GM12878 (cell line): Measurements from ENCODE around the gene ENO2. TPM values are rescaled to one million over a fixed set of nuclear protein-coding genes. Genes with fewer than 3 reads are reported as not detected.
"Not testable (repeated sequence)": the region's sequence is repeated elsewhere in the genome, so short reads cannot be mapped to it uniquely, and the experiment has no call there.

Experiments used
- ATAC-seq: fragments of 200-7000 bp; cut with Tn5 transposase; 3 replicates; pipeline ENCODE4 v1.9.1; 2020; ENCODE audit warnings: mild to moderate bottlenecking, moderate library complexity
- BruUV-seq: library from RNA; stranded (reverse); fragments of 400-500 nt; replicated peaks from 2 replicates; lab custom pipeline; 2021; lab: Mats Ljungman, UMichigan
- CTCF ChIA-PET: fragments of 300-600 bp; sonication (Branson Sonifier 250); formaldehyde crosslinking; extraction: SDS; loops from one replicate; lab custom pipeline; 2021; ENCODE audit warnings: inconsistent platforms; lab: Yijun Ruan, JAX
- POLR2A ChIA-PET: fragments of 350-600 bp; formaldehyde crosslinking; extraction: SDS; loops from one replicate; lab custom pipeline; 2021; ENCODE audit warnings: inconsistent platforms; lab: Charles Lee
- RAD21 ChIA-PET: fragments of 300-600 bp; sonication (Branson Sonifier 250); formaldehyde crosslinking; loops from one replicate; lab custom pipeline; 2023; ENCODE audit warnings: antibody characterized with exemption; ENCODE audit not compliant: unreplicated experiment; lab: Charles Lee
- SMC1A ChIA-PET: fragments of 300-600 bp; sonication (Branson Sonifier 250); formaldehyde crosslinking; loops from one replicate; lab custom pipeline; 2023; ENCODE audit not compliant: unreplicated experiment, uncharacterized antibody; lab: Charles Lee
- DNase-seq: peaks from one replicate; pipeline ENCODE4 v3.0.0-alpha.2; 2011; ENCODE audit warnings: low read depth, low spot score
- FAIRE-seq: peaks from 3 replicates; lab custom pipeline; 2011; peaks lifted over from hg19 to GRCh38; lab: Jason Lieb, UNC
- H2AFZ ChIP-seq: 2 replicates; pipeline ENCODE4 v1.6.0; 2011; ENCODE audit warnings: low read depth, low read length, control low read depth; ENCODE audit not compliant: control insufficient read depth
- H3K27ac ChIP-seq: 2 replicates; pipeline ENCODE4 v1.5.1; 2011; ENCODE audit warnings: control low read depth; ENCODE audit not compliant: control insufficient read depth, insufficient read depth
- H3K27me3 ChIP-seq, 2 experiments: replicated peaks in 1 of 2; 2 replicates each; pipeline versions ENCODE4 v1.6.0 to v1.6.1; 2011; ENCODE audit warnings: low read length in 1 of 2; ENCODE audit not compliant: control insufficient read depth in 2 of 2, insufficient read depth in 2 of 2
- H3K36me3 ChIP-seq, 2 experiments: 2 replicates each; pipeline ENCODE4 v1.5.1; 2011; ENCODE audit warnings: low read length in 1 of 2; ENCODE audit not compliant: control insufficient read depth in 2 of 2, insufficient read depth in 2 of 2
- H3K4me1 ChIP-seq: 2 replicates; pipeline ENCODE4 v1.6.1; 2011; ENCODE audit warnings: mild to moderate bottlenecking, low read length, moderate library complexity, mixed read lengths; ENCODE audit not compliant: control insufficient read depth, insufficient read depth
- H3K4me2 ChIP-seq: 2 replicates; pipeline ENCODE4 v1.6.0; 2011; ENCODE audit warnings: control low read depth; ENCODE audit not compliant: control insufficient read depth, insufficient read depth
- H3K4me3 ChIP-seq: fragments of 200-600 bp; sonication (generic); 2 replicates; pipeline ENCODE4 v1.5.1; 2016
- H3K79me2 ChIP-seq: 2 replicates; pipeline ENCODE4 v1.6.0; 2011; ENCODE audit warnings: low read length; ENCODE audit not compliant: control insufficient read depth, insufficient read depth
- H3K9ac ChIP-seq: 2 replicates; pipeline ENCODE4 v1.8.0; 2011; ENCODE audit warnings: low read length, control low read depth, mixed read lengths; ENCODE audit not compliant: control insufficient read depth, insufficient read depth
- H3K9me3 ChIP-seq: replicated peaks from 3 replicates; pipeline ENCODE4 v1.5.1; 2011; ENCODE audit warnings: mild to moderate bottlenecking, low read length; ENCODE audit not compliant: control insufficient read depth, insufficient read depth
- H4K20me1 ChIP-seq: 2 replicates; pipeline ENCODE4 v1.6.0; 2011; ENCODE audit not compliant: control insufficient read depth, insufficient read depth
- GATAD2B ChIP-seq: fragments of 450-650 bp; conservative IDR thresholded peaks from 2 replicates; pipeline ENCODE4 v1.6.1; 2017; ENCODE audit warnings: low read depth, mild to moderate bottlenecking, moderate library complexity
- NBN ChIP-seq: fragments of 450-650 bp; IDR thresholded peaks from 2 replicates; pipeline ENCODE4 v1.6.1; 2016
- WGBS: methylation state at CpG from one replicate; pipeline ENCODE4 v1.1.6; 2016; ENCODE audit warnings: low lambda C conversion rate; ENCODE audit not compliant: insufficient replicate concordance, insufficient coverage; ENCODE audit errors: missing lambda C conversion rate; 5-methylcytosine and 5-hydroxymethylcytosine counted together
- in situ Hi-C: fragments of 300-500 bp; cut with MboI; formaldehyde crosslinking; loops from 9 replicates; pipeline ENCODE4 v1.14.3; 2018; ENCODE audit warnings: mixed read lengths
- intact Hi-C: fragments of 100-400 bp; cut with micrococcal nuclease; formaldehyde crosslinking; loops from one replicate; pipeline ENCODE4 v1.14.2; 2022; ENCODE audit not compliant: unreplicated experiment
- polyA plus RNA-seq, 11 experiments: library from polyadenylated mRNA; depleted of rRNA in 4 of 11; unstranded in 6 of 11; stranded (reverse) in 5 of 11; fragments of >200 nt; fragmentation: Nextera tagmentation in 4 of 11; fragmentation: Illumina TruSeq in 1 of 11; extraction: Ambion mirVana in 4 of 11; extraction: Trizol in 1 of 11; gene quantifications; 1 replicate in 1 of 11; 2 replicates in 10 of 11; pipeline versions ENCODE4 v1.2.1 to v1.2.3, GENCODE V29; 2011 to 2016; ENCODE audit warnings: inconsistent platforms in 2 of 11, missing spikeins in 2 of 11, low read depth in 1 of 11
- total RNA-seq, 4 experiments: library from RNA; depleted of rRNA in 3 of 4; stranded (reverse); fragments of >200 nt in 3 of 4; fragmentation: Illumina TruSeq in 1 of 4; extraction: Trizol in 1 of 4; gene quantifications; 2 replicates each; pipeline versions ENCODE4 v1.2.1 to v1.2.3, GENCODE V29; 2013 to 2021

ENO2 gene
- total and polyA plus RNA-seq, 10 of the 15 experiments (the other 5 are each of a cell fraction or from before 2014, with no cell fraction given) = 24.8 to 196 (median 43.1) TPM

GRCh38 chr12:6891646-6892001 is 22.8 kb upstream of the ENO2 start:
- in situ Hi-C loops = no loop called here
- H3K4me1 ChIP-seq = peaks cover 12% of the 10 kb centered on the region
- peak overlapping the region; percentile 88 for H3K9ac ChIP-seq
- H3K27ac ChIP-seq = peak overlapping the region; percentile 97
- H3K79me2 ChIP-seq = no peaks in the 10 kb centered on the region
- TF ChIP-seq NBN (0 out of 2 replicates have a peak, but pooled peaks have one; percentile 33), GATAD2B (no peak)
- H3K4me2 ChIP-seq = peak overlapping the region; percentile 72
- BruUV-seq = TSS peak; percentile 90
- FAIRE-seq (no peak), ATAC-seq (peak; percentile 39), DNase-seq (no peak)
- H3K4me3 ChIP-seq = peak overlapping the region; percentile 64
- no peaks in the 10 kb centered on the region for H3K9me3 ChIP-seq
- ChIA-PET RAD21 (interaction anchor here (0.8 to 2.3 kb wide), 13 partner anchors 19 to 218 kb away, joined by 3 to 37 read pairs (median 3); partner anchors contain the start of genes C1RL, CDCA3, ENO2 and RNU7-1), SMC1A (interaction anchor here (0.7 to 2.8 kb wide), 15 partner anchors 10 to 139 kb away, joined by 3 to 41 read pairs (median 4); partner anchors contain the start of genes CDCA3, ENO2, MLF2 and SPSB2), POLR2A (interaction anchor here (0.6 to 2.1 kb wide), 15 partner anchors 10 to 259 kb away, joined by 3 to 30 read pairs (median 4); partner anchors contain the start of genes C12orf57, CDCA3, COPS7A and ENO2), CTCF (interaction anchor here (0.9 to 6.1 kb wide), 21 partner anchors 10 to 221 kb away, joined by 3 to 121 read pairs (median 6); partner anchors contain the start of genes C12orf57, CDCA3, LRRC23 and MLF2)
- 60% methylated on average over 5 of the region's 5 CpGs for WGBS
- no peaks in the 10 kb centered on the region for H4K20me1 ChIP-seq
- intact Hi-C loops = loop anchor here (1.0 kb wide), 4 partner anchors 13 to 39 kb away; partner anchors contain the start of genes LRRC23, SPSB2 and USP5
- H2AFZ ChIP-seq = peak overlapping the region; percentile 63
- H3K27me3 ChIP-seq = no peaks in the 10 kb centered on the region
- H3K36me3 ChIP-seq = no peaks in the 10 kb centered on the region

DNA sequence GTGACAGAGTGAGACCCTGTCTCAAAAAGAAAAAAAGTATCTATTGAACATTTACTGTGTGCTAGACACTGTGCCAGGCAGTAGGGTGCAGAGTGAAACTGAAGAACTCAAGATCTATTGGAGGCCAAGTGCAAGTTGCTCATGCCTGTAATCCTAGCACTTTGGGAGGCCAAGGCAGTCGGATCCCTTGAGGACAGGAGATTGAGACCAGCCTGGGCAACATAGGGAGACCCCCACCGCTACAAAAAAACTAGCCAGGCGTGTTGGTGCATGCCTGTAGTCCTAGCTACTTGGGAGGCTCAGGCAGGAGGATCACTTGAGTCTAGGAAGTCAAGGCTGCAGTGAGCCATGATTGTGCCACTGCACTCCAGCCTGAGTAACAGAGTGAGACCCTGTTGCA is 21.7 kb upstream of the ENO2 start:
- ChIA-PET RAD21 (interaction anchor here (1.7 to 2.3 kb wide), 2 partner anchors 20 to 53 kb away, joined by 5 to 37 read pairs; partner anchors contain the start of gene SPSB2), SMC1A (interaction anchor here (0.7 to 2.8 kb wide), 3 partner anchors 20 to 41 kb away, joined by 3 to 41 read pairs (median 16); partner anchors contain the start of genes ENO2, SPSB2 and USP5), POLR2A (interaction anchor here (0.7 to 2.1 kb wide), 7 partner anchors 14 to 383 kb away, joined by 3 to 21 read pairs (median 7); partner anchors contain the start of genes CDCA3, ENO2, LRRC23 and SPSB2), CTCF (interaction anchor here (1.8 to 6.1 kb wide), 7 partner anchors 10 to 40 kb away, joined by 6 to 121 read pairs (median 15); partner anchors contain the start of genes CDCA3, SPSB2, TPI1 and USP5)
- DNase-seq, H3K4me2 ChIP-seq, H3K79me2 ChIP-seq, intact Hi-C loops, H3K4me3 ChIP-seq, H3K27me3 ChIP-seq, H3K9ac ChIP-seq, BruUV-seq, FAIRE-seq, H3K36me3 ChIP-seq, H3K27ac ChIP-seq, H3K9me3 ChIP-seq, ATAC-seq, H2AFZ ChIP-seq, in situ Hi-C loops, H4K20me1 ChIP-seq: not testable (repeated sequence)
- peaks cover 12% of the 10 kb centered on the region for H3K4me1 ChIP-seq
- 94% methylated on average over 3 of the region's 3 CpGs for WGBS
